ENCODE results near the gene DNAH7. TPM values are rescaled to one million over a fixed set of nuclear protein-coding genes. Genes with fewer than 3 reads are reported as not detected.
"Not testable (repeated sequence)": the region's sequence is repeated elsewhere in the genome, so short reads cannot be mapped to it uniquely, and the experiment has no call there.

The DNAH7 gene
- total and polyA plus RNA-seq, 7 donors, result 0.04 to 0.29 (median 0.10) TPM; not detected in 1

DNA sequence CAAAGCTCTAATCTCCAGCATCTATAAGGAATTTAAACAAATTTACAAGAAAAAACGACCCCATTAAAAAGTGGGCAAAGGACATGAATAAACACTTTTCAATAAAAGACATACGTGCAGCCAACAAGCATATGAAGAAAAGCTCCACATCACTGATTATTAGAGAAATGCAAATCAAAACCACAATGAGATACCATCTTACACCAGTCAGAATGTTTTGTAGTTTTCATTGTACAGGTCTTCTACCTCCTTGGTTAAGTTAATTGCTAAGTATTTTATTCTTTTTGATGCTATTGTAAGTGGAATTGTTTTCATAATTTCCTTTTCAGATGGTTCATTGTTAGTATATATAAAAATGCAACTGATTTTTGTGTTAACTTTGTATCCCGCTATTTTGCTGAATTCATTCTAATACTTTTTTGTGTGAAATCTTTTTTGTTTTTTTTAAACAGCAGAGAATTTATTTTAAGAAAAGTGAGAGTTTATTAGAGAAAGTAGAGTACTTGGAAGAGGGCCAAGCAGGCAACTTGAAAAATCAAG, 370.9 kb downstream of the DNAH7 start:
- Histone ChIP-seq H3K4me3 (no peak overlapping the region), H3K27ac (no peak overlapping the region), H3K9me3 (peaks cover 8% of the 10 kb centered on the region), H3K36me3 (ENCODE audit: insufficient read depth in 1 of 2, low read depth in 1 of 2) (no peaks in the 10 kb centered on the region), H3K27me3 (ENCODE audit: insufficient read depth in 3 of 3, low read length in 2 of 3) (no peaks in the 10 kb centered on the region), H3K4me1 (no peaks in the 10 kb centered on the region)
- WGBS, 3 donors, result 93 to 95% (median 93%) methylated on average over 3 of the region's 3 CpGs
- TF ChIP-seq, protein P1, sequence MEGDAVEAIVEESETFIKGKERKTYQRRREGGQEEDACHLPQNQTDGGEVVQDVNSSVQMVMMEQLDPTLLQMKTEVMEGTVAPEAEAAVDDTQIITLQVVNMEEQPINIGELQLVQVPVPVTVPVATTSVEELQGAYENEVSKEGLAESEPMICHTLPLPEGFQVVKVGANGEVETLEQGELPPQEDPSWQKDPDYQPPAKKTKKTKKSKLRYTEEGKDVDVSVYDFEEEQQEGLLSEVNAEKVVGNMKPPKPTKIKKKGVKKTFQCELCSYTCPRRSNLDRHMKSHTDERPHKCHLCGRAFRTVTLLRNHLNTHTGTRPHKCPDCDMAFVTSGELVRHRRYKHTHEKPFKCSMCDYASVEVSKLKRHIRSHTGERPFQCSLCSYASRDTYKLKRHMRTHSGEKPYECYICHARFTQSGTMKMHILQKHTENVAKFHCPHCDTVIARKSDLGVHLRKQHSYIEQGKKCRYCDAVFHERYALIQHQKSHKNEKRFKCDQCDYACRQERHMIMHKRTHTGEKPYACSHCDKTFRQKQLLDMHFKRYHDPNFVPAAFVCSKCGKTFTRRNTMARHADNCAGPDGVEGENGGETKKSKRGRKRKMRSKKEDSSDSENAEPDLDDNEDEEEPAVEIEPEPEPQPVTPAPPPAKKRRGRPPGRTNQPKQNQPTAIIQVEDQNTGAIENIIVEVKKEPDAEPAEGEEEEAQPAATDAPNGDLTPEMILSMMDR (IDR thresholded peaks at IDR 0.05), result no peak
- intact Hi-C loops (cut with DNase I), result no loop called here
- no peak for DNase-seq
- ATAC-seq, result no peak

DNA sequence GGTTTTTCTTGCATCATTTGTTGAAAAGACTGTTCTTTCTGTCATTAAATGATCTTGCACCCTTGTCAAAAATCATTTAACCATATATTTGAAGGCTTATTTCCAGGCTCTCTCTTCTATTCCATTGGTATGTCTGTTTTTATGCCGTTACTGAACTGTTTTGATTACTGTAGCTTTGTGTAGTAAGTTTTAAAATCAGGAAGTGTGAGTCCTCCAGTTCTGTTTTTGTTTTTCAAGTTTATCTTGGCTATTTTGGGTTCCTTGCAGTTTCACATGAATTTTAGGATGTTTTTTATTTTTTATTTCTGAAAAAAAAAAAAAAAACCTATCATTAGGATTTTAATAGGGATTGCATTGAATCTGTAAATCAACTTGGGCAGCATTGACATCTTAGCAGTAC, 372.6 kb downstream of the DNAH7 start:
- Histone ChIP-seq H3K4me1 (no peaks in the 10 kb centered on the region), H3K27me3 (ENCODE audit: insufficient read depth in 3 of 3, low read length in 2 of 3) (no peaks in the 10 kb centered on the region), H3K36me3 (ENCODE audit: insufficient read depth in 1 of 2, low read depth in 1 of 2) (no peaks in the 10 kb centered on the region), H3K9me3 (peaks cover 11% of the 10 kb centered on the region), H3K27ac (no peak overlapping the region), H3K4me3 (no peak overlapping the region)
- no peak for ATAC-seq
- no peak for DNase-seq
- TF ChIP-seq, protein P1 (IDR thresholded peaks at IDR 0.05), result no peak
- intact Hi-C loops (cut with DNase I), result no loop called here
- WGBS, 3 donors, result 93 to 97% (median 95%) methylated on average over 1 of the region's 1 CpG

DNA sequence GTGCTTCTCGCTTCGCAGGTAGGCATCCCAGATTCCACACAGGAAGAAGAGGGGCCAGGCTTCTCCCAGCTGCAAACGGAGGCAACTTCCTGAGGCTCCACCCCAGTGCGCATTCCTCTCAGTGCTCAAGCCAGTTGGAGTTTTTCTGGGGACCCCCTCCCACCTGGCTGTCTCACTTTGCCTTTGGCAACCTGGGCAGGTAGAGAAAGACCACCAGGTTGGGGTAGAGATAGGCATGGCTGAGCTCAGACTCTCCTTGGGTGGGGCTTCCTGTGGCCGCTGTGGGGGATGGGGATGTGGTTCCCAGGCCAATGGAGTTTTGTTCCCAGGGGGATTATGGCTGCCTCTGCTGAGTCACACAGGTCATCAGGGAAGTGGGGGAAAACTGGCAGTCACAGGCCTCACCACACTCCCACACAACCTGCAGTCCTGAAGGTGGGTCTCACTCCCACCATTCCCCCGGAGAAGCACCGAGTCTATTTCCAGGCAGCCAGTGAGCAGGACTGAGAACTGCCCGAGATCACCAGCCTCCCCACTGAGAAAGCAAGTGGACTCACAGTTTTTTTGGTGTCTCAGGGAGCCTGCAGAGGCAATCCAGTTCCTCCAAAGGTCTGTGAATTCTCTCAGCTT, 373.5 kb downstream of the DNAH7 start:
- no peak for ATAC-seq
- Histone ChIP-seq H3K36me3 (ENCODE audit: insufficient read depth in 1 of 2, low read depth in 1 of 2) (no peaks in the 10 kb centered on the region), H3K4me1 (no peaks in the 10 kb centered on the region), H3K27me3 (ENCODE audit: insufficient read depth in 3 of 3, low read length in 2 of 3) (no peaks in the 10 kb centered on the region), H3K27ac (no peak overlapping the region), H3K4me3 (no peak overlapping the region), H3K9me3 (peaks cover 3% of the 10 kb centered on the region)
- intact Hi-C loops (cut with DNase I), result no loop called here
- no peak for DNase-seq
- TF ChIP-seq, protein P1 (IDR thresholded peaks at IDR 0.05), result no peak
- WGBS, 3 donors, result 83 to 93% (median 89%) methylated on average over 8 of the region's 8 CpGs

DNA sequence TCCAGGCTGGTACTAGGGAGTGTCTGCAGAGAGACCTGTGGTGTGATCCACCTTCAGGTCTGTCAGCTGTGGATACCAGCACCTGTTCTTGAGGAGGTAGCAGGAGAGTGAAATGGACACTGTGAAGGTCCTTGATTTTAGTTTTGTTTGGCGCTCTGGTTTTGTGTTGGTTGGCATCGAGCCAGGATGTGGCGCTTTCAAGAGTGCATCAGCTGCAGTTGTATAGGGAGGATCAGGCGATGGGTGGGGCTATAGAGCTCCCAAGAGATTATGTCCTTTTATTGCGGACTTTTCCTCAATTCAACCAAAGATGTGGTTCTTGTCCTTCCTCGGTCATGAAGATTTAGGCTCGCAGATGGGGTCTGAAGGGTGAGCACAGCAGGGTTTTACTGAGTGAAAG, 374.1 kb downstream of the DNAH7 start:
- intact Hi-C loops (cut with DNase I), result no loop called here
- TF ChIP-seq, protein P1 (IDR thresholded peaks at IDR 0.05), result no peak
- 96 to 99% (median 98%) methylated on average over 7 of the region's 7 CpGs for WGBS, 3 donors
- Histone ChIP-seq H3K36me3 (ENCODE audit: insufficient read depth in 1 of 2, low read depth in 1 of 2) (no peaks in the 10 kb centered on the region), H3K9me3 (peaks cover 3% of the 10 kb centered on the region), H3K27me3 (ENCODE audit: insufficient read depth in 3 of 3, low read length in 2 of 3) (no peaks in the 10 kb centered on the region), H3K4me1 (no peaks in the 10 kb centered on the region), H3K27ac (no peak overlapping the region), H3K4me3 (no peak overlapping the region)
- ATAC-seq (no peak), DNase-seq (no peak)

DNA sequence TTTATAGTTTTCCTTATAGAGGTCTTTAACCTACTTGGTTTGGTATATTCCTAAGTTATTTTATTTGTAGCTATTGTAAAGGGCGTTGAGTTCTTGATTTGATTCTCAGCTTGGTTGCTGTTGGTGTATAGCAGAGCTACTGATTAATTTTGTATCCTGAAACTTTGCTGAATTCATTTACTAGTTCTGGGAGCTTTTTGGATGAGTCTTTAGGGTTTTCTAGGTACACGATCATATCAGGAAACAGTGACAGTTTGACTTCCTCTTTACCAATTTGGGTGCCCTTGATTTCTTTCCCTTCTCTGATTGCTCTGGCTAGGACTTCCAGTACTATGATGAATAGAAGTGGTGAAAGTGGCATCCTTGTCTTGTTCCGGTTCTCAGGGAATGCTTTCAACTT, 376.1 kb downstream of the DNAH7 start:
- H3K27ac ChIP-seq; DNase-seq; intact Hi-C loops (cut with DNase I); H3K4me3 ChIP-seq; H3K4me1 ChIP-seq; H3K36me3 ChIP-seq (ENCODE audit: insufficient read depth in 1 of 2, low read depth in 1 of 2); H3K27me3 ChIP-seq (ENCODE audit: insufficient read depth in 3 of 3, low read length in 2 of 3); ATAC-seq; H3K9me3 ChIP-seq: not testable (repeated sequence)
- 75 to 81% (median 79%) methylated on average over 3 of the region's 3 CpGs for WGBS, 3 donors

Other genes with a start within 250 kb of the DNAH7 start
- 1 to 10 TPM; 2.9 to 5.3 (median 4.5) TPM for gene STK17B, start 102.7 kb upstream of the DNAH7 start, total RNA-seq
- 1 to 10 TPM; 1.3 to 3.1 (median 1.3) TPM for gene STK17B, start 102.7 kb upstream of the DNAH7 start, polyA plus RNA-seq

Measured in psoas muscle (tissue), 8 donors.